Epithelial cell of esophagus (primary cell): Measurements from ENCODE around the gene TTC7B.

Experiments used
- DNase-seq: peaks from one replicate; pipeline ENCODE4 v3.0.0; 2010; ENCODE audit warnings: low read depth
- H3K4me3 ChIP-seq: 2 replicates; pipeline ENCODE4 v1.5.1; 2011; ENCODE audit warnings: mild to moderate bottlenecking, low read length, control low read depth
- CTCF ChIP-seq: IDR thresholded peaks from 2 replicates; pipeline ENCODE4 v1.5.1; 2011; ENCODE audit warnings: low read depth, mild to moderate bottlenecking, low read length, control low read depth, inconsistent platforms; ENCODE audit not compliant: insufficient read depth; ENCODE audit errors: missing control alignments

Gene TTC7B

GRCh38 chr14:90626550-90626949, 189.7 kb downstream of the TTC7B start:
- no peak overlapping the region for H3K4me3 ChIP-seq
- peak; percentile 28 for DNase-seq
- TF ChIP-seq CTCF, result no peak

- no peak for TF ChIP-seq CTCF
- no peak overlapping the region for H3K4me3 ChIP-seq
- no peak for DNase-seq
Observed at GRCh38 chr14:90625445-90625844, 190.8 kb downstream of the TTC7B start.

GRCh38 chr14:90624732-90625400, 191.4 kb downstream of the TTC7B start:
- DNase-seq, result peak; percentile 60
- TF ChIP-seq CTCF, result no peak
- no peak overlapping the region for H3K4me3 ChIP-seq

- TF ChIP-seq CTCF, result no peak
- H3K4me3 ChIP-seq, result no peak overlapping the region
- DNase-seq, result peak; percentile 71
Observed at GRCh38 chr14:90624227-90624626, 192.0 kb downstream of the TTC7B start.

GRCh38 chr14:90621201-90621600, 195.0 kb downstream of the TTC7B start:
- DNase-seq, result no peak
- TF ChIP-seq CTCF, result no peak
- no peak overlapping the region for H3K4me3 ChIP-seq

GRCh38 chr14:90620568-90621077, 195.6 kb downstream of the TTC7B start:
- TF ChIP-seq CTCF, result no peak
- H3K4me3 ChIP-seq, result no peak overlapping the region
- no peak for DNase-seq

- no peak overlapping the region for H3K4me3 ChIP-seq
- no peak for TF ChIP-seq CTCF
- no peak for DNase-seq
Observed at GRCh38 chr14:90619911-90620310, 196.3 kb downstream of the TTC7B start.
